Gastroesophageal sphincter (tissue), 4 donors: ENCODE measurements around the gene GTF2A1. TPM values are rescaled to one million over a fixed set of nuclear protein-coding genes. Genes with fewer than 3 reads are reported as not detected.

Experiments used
- ATAC-seq: fragments of 150-250 bp; one replicate; pipeline ENCODE4 v1.9.1; 2016; ENCODE audit warnings: mild to moderate bottlenecking, moderate library complexity
- H3K27ac ChIP-seq, 4 donors: fragments of 200-600 bp; sonication (generic) in 3 of 4; 1 replicate in 3 of 4; 2 replicates in 1 of 4; pipeline ENCODE4 v1.5.1; 2016 to 2019
- H3K27me3 ChIP-seq: fragments of 200-600 bp; sonication (generic); one replicate; pipeline ENCODE4 v1.5.1; 2019
- H3K36me3 ChIP-seq, 2 donors: fragments of 200-600 bp; sonication (generic); one replicate each; pipeline ENCODE4 v1.5.1; 2019; ENCODE audit warnings: control low read depth in 1 of 2
- H3K4me1 ChIP-seq, 3 donors: fragments of 200-600 bp; sonication (generic); 1 replicate in 2 of 3; 2 replicates in 1 of 3; pipeline ENCODE4 v1.5.1; 2016 to 2019; ENCODE audit warnings: control low read depth in 2 of 3
- H3K4me3 ChIP-seq, 2 donors: fragments of 200-600 bp; sonication (generic); one replicate each; pipeline ENCODE4 v1.5.1; 2019; ENCODE audit warnings: mild to moderate bottlenecking in 1 of 2, moderate library complexity in 1 of 2
- H3K9me3 ChIP-seq, 3 donors: fragments of 200-600 bp; sonication (generic); one replicate each; pipeline ENCODE4 v1.5.1; 2017 to 2019; ENCODE audit warnings: control low read depth in 2 of 3
- EP300 ChIP-seq: sonication (generic); formaldehyde crosslinking; IDR thresholded peaks from one replicate; pipeline ENCODE4 v1.6.1; 2017; ENCODE audit warnings: antibody characterized with exemption, mild to moderate bottlenecking
- POLR2A ChIP-seq, 2 donors: fragments of 450-650 bp; IDR thresholded peaks; one replicate each; pipeline ENCODE4 v1.6.1; 2017; ENCODE audit warnings: antibody characterized with exemption in 2 of 2, mild to moderate bottlenecking in 2 of 2, moderate library complexity in 1 of 2
- POLR2AphosphoS5 ChIP-seq: sonication (generic); formaldehyde crosslinking; IDR thresholded peaks from one replicate; pipeline ENCODE4 v1.6.1; 2017; ENCODE audit warnings: antibody characterized with exemption
- WGBS, 2 donors: methylation state at CpG; one replicate each; pipeline ENCODE4 v1.1.5; 2018; ENCODE audit warnings: low coverage in 1 of 2; 5-methylcytosine and 5-hydroxymethylcytosine counted together
- total RNA-seq, 4 donors: library from RNA; depleted of rRNA; stranded (reverse); fragments of >200 nt; gene quantifications; one replicate each; pipeline ENCODE4 v1.1.0, GENCODE V29; 2016
- TF ChIP-seq, protein P1 (sequence below), 4 experiments: fragments of 200-600 bp in 2 of 4; fragments of 450-650 bp in 2 of 4; sonication (generic) in 1 of 4; IDR thresholded peaks; one replicate each; pipeline ENCODE4 v1.5.1; 2017 to 2019; ENCODE audit warnings: antibody characterized with exemption in 4 of 4, mild to moderate bottlenecking in 2 of 4, moderate library complexity in 2 of 4

The GTF2A1 gene
- total RNA-seq, 4 donors from 2014 or later = 28.0 to 40.0 (median 30.5) TPM

- Histone ChIP-seq H3K4me1 (peaks cover 0 to 30% (median 4%) of the 10 kb centered on the region in 3 donors), H3K4me3 (no peak overlapping the region), H3K27ac (no peak overlapping the region), H3K9me3 (no peaks in the 10 kb centered on the region), H3K27me3 (no peaks in the 10 kb centered on the region), H3K36me3 (no peaks in the 10 kb centered on the region)
- no peak for ATAC-seq
- WGBS, 2 donors = 90 to 100% methylated on average over 1 to 2 of the region's 3 CpGs
- no peak for TF ChIP-seq EP300
- no peak for TF ChIP-seq POLR2AphosphoS5
- TF ChIP-seq POLR2A (IDR thresholded peaks at IDR 0.05) = no peak
- TF ChIP-seq, protein P1, sequence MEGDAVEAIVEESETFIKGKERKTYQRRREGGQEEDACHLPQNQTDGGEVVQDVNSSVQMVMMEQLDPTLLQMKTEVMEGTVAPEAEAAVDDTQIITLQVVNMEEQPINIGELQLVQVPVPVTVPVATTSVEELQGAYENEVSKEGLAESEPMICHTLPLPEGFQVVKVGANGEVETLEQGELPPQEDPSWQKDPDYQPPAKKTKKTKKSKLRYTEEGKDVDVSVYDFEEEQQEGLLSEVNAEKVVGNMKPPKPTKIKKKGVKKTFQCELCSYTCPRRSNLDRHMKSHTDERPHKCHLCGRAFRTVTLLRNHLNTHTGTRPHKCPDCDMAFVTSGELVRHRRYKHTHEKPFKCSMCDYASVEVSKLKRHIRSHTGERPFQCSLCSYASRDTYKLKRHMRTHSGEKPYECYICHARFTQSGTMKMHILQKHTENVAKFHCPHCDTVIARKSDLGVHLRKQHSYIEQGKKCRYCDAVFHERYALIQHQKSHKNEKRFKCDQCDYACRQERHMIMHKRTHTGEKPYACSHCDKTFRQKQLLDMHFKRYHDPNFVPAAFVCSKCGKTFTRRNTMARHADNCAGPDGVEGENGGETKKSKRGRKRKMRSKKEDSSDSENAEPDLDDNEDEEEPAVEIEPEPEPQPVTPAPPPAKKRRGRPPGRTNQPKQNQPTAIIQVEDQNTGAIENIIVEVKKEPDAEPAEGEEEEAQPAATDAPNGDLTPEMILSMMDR (IDR thresholded peaks at IDR 0.05) = no peak
Measured at GRCh38 chr14:81172881-81173280, 47.9 kb downstream of the GTF2A1 start.

GRCh38 chr14:81172353-81172752, 48.4 kb downstream of the GTF2A1 start:
- no peak overlapping the region for H3K4me3 ChIP-seq
- no peak overlapping the region for H3K27ac ChIP-seq
- ATAC-seq = no peak
- peaks cover 0 to 25% (median 2%) of the 10 kb centered on the region in 3 donors for H3K4me1 ChIP-seq
- H3K27me3 ChIP-seq = no peaks in the 10 kb centered on the region
- H3K9me3 ChIP-seq = no peaks in the 10 kb centered on the region
- H3K36me3 ChIP-seq = no peaks in the 10 kb centered on the region
- no peak for TF ChIP-seq POLR2A (IDR thresholded peaks at IDR 0.05)
- TF ChIP-seq POLR2AphosphoS5 = no peak
- no peak for TF ChIP-seq EP300
- TF ChIP-seq, protein P1 (IDR thresholded peaks at IDR 0.05) = no peak
- whole genome bisulfite sequencing, 2 donors = 79 to 83% methylated on average over 2 of the region's 2 CpGs

GRCh38 chr14:81170829-81171195, 49.9 kb downstream of the GTF2A1 start:
- WGBS, 2 donors = 5 to 7% methylated on average over 3 of the region's 3 CpGs

GRCh38 chr14:81170104-81170828, 50.5 kb downstream of the GTF2A1 start:
- ATAC-seq = peak; percentile 99
- TF ChIP-seq EP300 (no peak), POLR2AphosphoS5 (peak; percentile 64), POLR2A (IDR thresholded peaks at IDR 0.05) (peak; percentile 47 to 56)
- TF ChIP-seq, protein P1 (IDR thresholded peaks at IDR 0.05) = peak; percentile 82 to 93 (median 90)
- Histone ChIP-seq H3K4me3 (peak overlapping the region; percentile 41 to 68), H3K27me3 (no peaks in the 10 kb centered on the region), H3K36me3 (no peaks in the 10 kb centered on the region), H3K4me1 (peaks cover 0 to 17% (median 2%) of the 10 kb centered on the region in 3 donors), H3K27ac (peak overlapping the region; percentile 82 to 96 (median 88)), H3K9me3 (no peaks in the 10 kb centered on the region)
- WGBS, 2 donors = 0% methylated on average over 6 of the region's 28 CpGs

More at GRCh38 chr14:81170829-81171195, 49.9 kb downstream of the GTF2A1 start:
- no peak for ATAC-seq
- Histone ChIP-seq H3K36me3 (no peaks in the 10 kb centered on the region), H3K4me3 (peak overlapping the region in 1 of 2 donors; percentile 68), H3K27me3 (no peaks in the 10 kb centered on the region), H3K4me1 (peaks cover 0 to 17% (median 2%) of the 10 kb centered on the region in 3 donors), H3K27ac (peak overlapping the region; percentile 44 to 96 (median 87)), H3K9me3 (no peaks in the 10 kb centered on the region)
- TF ChIP-seq POLR2A (IDR thresholded peaks at IDR 0.05) = no peak
- TF ChIP-seq EP300 = no peak
- TF ChIP-seq, protein P1 (IDR thresholded peaks at IDR 0.05) = no peak
- no peak for TF ChIP-seq POLR2AphosphoS5

GRCh38 chr14:81169711-81170103, 51.1 kb downstream of the GTF2A1 start:
- TF ChIP-seq POLR2AphosphoS5 (peak; percentile 25), EP300 (no peak)
- TF ChIP-seq, protein P1 (IDR thresholded peaks at IDR 0.05) = no peak
- peak overlapping the region; percentile 41 to 68 for H3K4me3 ChIP-seq
- ATAC-seq = peak; percentile 41
- 0% methylated on average over 3 to 5 of the region's 10 CpGs for WGBS, 2 donors
- H3K36me3 ChIP-seq = no peaks in the 10 kb centered on the region
- no peaks in the 10 kb centered on the region for H3K9me3 ChIP-seq
- H3K27ac ChIP-seq = peak overlapping the region; percentile 82 to 96 (median 88)
- H3K4me1 ChIP-seq = peaks cover 0 to 17% (median 2%) of the 10 kb centered on the region in 3 donors
- no peaks in the 10 kb centered on the region for H3K27me3 ChIP-seq
